NCI-H2227 (cell line): Measurements from ENCODE around the gene SNX10.

Experiments used
- DNase-seq: peaks from one replicate; lab custom pipeline; 2025; ENCODE audit not compliant: unreplicated experiment; lab: John Stamatoyannopoulos, UW

Gene SNX10

DNA sequence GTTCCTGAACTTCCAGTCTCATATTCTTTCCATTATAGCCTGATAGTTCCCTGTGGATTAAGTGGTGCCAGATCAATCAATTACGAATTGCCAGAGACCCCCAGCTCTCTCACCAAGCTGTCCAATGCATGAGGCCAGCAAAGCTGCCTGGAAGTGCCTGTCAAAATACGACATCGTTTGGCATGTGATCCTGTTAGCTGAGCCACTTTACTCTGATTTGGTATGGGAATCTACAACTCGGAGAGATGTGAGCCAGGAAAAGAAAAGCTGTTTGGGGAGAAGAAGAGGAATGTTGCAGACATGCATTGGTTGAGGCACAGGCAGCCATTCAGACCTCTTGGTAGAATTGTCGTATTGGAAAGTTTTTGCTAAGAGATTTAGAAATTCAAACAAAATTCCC lies 3.9 kb downstream of the SNX10 start:
- DNase-seq: no peak

DNA sequence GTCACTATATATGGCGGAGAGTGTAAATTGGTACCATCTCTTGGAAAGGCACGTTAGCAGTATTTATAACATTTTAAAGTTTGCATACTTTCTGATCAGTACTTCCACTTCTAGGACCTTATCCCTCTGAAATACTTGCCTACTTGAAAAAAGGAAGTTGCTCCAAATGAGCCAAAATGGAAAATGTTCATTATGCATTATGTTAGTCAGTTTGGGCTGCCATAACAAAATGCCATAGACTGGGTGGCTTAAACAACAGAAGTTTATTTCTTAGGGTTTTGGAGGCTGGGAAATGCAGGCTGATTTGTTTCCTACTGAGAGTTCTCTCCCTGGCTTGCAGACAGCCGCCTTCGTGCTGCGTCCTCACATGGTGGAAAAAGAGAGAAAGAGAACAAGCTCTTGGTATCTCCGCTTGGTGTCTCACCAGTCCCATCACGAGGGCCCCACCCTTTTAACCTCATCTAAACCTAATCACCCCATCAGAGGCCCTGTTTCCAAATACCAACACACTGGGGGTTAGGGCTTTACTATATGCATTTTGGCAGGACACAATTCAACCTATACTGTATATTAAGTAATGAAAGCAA lies 6.9 kb downstream of the SNX10 start:
- DNase-seq: no peak

DNA sequence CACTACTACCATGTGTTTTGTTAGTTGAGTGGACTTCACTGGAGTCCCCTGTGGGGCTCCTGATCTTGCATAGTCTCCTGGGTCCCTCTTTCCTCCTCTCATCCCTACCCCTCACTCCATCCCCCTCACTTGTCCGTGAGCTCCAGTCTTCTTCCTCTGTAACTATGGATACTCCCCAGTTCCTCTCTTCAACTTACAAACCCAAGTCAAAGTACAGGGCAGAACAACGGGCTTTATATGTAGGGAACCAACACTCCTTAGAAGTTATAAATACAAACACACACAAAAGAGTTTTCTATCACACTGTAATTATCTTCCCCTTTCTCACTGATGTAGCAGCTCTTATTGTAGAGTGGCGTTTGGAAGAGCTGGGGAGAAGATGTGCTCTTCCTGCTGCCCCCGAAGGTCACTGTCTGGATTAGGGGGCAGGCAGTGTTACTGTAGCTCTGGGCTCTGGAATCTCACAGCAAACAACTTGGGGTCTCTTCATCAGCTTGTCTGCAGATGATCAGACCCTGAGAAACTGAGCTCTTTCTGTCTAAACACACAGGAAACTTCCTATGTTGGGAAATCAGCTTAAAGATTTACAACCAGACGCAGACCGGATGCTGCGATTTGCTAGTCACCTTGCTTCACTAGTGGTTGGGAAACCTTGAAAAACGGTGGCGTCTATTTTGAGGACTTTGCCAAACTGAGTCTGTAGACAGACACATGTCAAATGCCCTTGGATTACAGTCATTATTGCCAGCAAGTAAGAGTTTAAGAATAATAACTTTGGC lies 13.6 kb downstream of the SNX10 start:
- DNase-seq: peak; percentile 15

DNA sequence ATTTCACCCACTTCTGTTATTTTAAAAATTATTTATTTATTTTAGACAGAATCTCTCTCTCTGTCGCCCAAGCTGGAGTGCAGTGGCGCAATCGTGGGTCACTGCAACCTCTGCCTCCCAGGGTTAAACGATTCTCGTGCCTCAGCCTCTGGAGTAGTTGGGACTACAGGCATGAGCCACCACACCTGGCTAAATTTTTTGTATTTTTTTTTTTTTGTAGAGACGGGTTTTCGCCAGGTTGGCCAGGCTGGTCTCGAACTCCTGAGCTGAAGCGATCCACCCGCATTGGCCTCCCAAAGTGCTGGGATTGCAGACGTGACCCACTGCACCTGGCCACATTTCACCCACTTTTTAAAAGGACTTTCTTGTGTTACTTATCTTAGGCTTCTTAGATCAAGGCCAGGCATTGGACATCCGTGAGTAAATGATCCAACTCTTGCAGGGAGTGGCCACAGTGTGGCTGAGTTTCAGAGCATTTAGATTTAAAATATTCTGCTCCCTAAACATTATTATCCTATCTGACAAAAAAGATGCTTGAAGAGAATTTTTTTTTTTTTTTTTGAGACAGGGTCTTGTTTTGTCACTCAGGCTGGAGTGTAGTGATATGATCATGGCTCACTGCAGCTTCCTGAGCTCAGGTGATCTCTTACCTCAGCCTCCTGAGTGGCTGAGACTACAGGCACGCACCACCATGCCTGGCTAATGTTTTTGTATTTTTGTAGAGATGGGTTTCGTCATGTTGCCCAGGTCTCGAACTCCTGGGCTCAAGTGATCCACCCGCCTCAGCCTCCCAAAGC lies 14.4 kb downstream of the SNX10 start:
- DNase-seq: no peak

DNA sequence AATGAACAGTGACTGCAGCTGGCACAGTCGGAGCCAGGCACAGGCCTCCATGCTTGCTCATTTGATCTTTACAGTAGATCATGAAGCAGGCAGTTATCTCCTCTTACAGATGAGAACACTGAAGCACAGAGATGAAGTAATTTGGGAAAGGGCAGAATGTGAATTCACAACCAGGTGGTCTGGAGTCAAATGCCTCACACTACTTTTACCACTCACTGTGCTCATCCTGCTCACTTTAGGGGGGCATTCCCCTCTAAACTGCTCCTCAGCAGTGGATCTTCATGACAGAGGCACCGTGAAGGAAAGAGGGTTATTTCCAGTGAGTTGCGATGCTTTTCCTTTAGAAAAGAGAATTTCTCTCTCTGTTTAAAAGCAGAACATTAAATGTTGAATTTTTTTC lies 15.1 kb downstream of the SNX10 start:
- no peak for DNase-seq

DNA sequence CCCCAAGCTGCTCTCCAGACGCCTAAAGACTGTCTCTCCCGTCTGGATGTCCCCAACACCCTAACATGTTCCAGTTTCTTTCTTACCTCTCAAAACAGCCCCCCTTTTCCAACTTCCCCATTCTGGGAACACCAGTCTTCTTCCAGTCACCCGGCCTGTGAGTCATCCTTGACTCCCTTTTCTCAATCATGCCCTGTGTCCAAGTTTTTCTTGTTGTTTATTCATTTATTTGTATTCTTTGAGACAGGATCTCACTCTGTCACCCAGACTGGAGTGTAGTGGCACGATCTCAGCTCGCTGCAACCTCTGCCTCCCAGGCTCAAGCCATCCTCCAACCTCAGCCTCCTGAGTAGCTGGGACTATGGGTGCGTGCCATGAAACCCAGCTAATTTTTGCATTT lies 15.6 kb downstream of the SNX10 start:
- no peak for DNase-seq

DNA sequence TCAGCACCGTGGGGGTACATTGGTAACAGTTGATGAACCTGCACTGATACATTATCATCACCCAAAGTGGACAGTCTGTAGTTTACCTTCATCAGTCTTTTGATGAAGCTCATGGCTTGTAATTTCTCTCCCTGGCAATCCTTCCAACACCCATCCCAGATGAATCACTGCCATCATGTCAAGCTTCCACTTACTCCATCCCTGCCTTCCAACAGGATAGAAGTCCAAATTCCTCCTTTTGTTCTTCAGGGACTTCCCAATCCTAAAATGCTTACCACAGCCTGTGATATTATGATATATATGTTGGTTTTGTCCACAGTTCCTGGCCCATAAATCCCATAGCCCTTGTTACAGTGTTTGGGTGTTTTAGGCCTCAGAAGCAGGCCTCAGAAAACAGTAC lies 16.1 kb downstream of the SNX10 start:
- DNase-seq: no peak

DNA sequence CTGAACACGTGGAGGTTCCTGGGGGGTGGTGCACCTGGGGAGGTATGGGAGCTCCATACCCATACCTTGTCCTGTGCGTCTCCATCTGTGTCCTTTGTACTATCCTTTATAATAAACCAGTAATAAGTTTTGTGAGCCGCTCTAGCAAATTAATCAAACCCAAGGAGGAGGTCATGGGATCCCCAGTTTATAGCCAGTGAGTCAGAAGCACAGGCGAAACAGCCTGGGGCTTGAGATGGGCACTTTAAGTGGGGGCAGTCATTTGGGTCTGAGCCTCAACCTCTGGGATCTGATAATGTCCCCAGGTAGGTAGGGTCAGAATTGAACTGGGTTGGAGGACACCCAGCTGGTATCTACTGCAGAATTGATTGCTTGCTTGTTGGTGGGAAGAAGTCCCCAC lies 16.9 kb downstream of the SNX10 start:
- DNase-seq: no peak

DNA sequence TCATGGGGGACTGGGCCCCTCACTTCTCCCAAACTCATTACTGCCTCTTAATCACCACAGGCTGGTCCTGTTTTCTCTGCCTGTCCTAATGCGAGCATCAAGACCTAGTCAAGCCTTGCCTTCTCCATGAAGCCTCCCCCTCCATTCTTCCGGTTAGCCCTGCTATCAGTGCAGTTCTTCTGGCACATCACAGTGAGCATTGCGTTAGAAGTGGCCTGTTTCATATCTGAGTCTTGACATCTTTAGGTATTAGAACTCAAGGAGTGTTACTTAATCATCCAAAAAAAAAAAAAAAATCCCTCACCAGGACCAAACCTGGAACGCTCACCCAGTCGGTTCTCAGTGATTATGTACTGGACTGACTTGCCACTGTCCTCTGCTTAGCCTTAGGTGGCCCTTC lies 17.4 kb downstream of the SNX10 start:
- DNase-seq: no peak

DNA sequence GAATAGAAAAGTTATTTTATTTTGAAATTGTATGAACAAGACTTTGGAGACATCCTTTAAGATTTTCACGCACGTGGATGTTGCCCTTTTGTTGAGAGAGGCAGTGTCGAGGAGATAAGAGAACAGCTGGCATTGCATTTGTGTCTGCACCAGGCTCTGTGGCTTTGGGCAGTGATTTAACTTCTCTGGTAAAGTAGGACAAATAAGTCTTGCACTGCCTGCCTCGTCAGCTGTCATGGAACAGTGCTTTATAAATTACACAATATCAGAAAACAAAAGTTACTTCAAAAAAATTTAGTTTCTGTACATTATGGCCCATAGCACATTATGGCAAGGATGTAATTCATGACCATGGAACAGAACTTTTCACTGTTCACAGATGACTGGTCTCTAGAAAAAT lies 20.1 kb downstream of the SNX10 start:
- DNase-seq: no peak

DNA sequence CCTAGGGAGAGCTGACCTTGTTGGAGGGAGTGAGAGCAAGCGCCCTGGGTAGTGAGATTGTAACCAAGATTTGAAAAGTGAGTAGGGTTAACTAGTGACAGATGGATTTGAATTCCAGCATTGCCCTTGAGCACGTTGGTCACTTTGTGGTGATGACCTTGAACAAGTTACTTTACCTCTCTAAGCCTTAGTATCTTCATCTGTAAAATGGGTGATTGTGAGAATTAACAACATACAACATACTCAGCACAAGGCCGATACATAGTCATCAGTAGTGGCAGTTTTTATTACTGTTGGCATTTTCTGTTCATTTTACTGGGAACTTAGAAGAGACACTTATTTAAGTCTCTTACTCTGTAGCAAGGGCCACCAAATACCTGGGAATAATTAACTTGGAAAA lies 25.5 kb downstream of the SNX10 start:
- DNase-seq: no peak

DNA sequence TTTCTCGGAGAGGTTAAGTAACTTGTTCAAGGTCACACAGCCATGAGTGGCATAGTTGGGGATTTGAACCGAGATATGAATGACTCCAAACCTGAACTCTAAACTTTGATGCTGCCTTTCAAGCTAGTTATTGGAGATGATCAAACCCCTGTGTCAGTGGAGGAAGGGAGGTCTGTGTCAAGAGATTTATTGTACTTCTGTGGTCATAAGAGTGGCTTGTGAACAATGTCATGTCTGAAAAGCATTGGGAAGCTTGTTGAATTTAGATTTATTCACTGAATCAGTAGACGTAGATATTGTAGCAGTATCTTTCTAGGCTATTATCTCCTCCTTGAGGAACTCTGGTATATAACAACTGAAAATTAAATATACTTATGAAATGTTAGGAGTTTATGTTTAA lies 27.3 kb downstream of the SNX10 start:
- DNase-seq: no peak

DNA sequence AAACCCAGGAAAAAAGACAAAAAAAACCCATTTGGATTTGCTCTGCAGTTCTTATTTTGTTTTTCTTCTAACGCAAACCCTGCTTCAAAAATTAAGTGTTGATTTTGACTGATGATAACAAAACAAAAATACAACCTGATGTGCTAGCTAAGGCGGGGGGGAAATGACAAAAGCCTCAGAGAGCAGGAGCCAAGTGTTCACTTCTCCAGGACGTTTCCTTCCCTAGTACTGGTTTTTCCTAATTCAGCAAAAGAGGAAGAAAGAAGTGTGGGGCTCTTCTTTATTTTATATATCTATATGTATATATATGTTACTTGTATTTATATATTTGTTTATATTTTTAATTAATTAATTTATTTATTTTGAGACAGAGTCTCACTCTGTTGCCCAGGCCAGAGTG lies 28.0 kb downstream of the SNX10 start:
- DNase-seq: no peak

DNA sequence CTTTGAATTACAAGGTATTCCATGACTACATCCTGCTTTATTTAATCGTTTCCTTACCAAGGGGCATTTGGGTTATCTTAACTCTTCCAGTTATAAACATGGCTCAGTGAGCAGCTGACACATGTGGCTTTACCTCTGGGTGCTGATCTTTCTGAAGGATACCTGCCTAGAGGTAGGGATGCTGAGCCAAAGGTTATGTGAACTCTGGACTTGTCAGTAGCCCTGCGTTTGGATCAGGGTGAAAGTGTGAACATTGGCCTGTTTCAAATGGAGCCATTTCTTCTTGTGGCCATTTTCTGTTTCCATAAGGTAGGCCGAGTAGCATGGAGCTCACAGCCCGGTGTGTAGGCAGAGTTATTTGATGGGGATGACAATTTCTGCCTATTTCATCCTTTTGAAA lies 29.2 kb downstream of the SNX10 start:
- no peak for DNase-seq

DNA sequence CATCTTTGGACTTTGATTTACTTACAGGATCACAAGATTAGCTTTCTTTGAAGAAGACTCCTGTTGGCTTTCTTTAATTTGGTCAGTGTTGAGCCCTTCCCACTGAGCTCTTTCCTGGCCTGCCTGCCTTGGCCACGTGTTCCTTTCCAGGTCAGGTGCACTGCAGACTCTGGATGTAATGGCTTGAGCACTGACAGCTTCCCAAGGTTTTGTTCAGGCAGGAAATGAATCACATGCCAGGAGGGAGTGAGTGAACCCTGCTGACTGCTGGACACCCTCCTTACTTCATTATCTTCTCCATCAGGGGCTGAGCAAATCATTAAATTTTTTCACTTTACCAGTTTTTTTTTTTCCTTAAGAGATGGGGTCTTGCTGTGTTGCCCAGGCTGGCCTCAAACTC lies 29.8 kb downstream of the SNX10 start:
- DNase-seq: no peak

DNA sequence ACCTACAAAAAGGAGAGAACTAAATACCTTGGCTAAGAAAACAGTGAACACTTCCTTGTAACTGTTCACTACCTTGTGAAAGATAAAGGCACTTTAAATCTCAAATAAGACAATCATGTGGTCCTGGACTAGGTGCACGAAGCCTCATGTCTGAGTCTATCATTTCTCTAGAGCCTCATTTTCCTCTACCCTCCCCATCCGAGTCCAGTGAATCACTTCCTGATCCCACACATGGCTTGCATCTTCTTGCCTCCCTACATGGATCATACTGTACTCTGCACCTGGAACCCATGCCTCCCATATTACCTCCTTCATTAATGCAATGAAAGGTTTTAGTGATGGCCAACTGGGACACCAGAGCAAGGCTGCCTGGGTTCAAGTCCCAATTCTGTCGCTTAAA lies 34.5 kb downstream of the SNX10 start:
- DNase-seq: no peak

DNA sequence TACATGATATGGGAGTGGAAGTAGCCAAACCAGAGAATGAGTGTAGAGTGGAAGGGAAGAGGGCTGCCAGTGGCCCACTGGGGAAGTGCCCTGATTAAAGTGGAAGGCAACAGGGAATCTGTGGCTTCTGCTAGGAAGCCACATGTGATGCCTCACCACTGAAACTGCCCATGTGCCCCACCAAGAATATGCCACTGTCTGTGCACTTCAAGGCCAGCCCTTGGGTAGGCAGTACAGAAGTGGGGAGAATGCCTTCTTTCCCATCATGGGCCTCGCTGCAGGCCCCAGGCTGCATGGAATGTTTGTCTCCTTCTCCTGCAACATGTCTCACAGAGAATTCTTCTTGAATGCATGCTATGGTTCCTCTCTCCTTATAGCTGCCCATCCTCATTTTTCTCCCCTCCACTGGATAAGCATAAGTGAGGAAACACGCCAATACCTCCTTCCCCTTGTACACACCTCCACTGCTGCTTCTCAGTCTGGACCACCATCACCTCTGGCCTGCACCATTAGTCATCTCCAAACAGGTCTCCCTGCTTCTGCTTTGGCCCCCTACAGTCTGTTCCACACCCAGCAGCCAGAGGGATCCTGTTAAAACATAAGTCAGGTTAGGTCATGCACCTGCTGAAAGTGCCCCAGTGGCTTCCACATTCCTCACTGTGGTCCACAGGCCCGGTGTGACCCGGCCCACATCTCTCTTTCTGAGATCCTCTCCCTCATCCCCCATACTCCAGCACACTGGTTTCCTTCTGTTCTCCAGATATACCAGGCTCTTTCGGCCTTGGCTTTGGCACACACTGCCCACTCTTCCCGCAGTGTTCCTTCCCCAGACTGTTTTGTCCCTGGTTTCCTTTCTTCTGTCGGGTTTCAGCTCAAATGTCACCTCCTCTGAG lies 37.1 kb downstream of the SNX10 start:
- DNase-seq: no peak

DNA sequence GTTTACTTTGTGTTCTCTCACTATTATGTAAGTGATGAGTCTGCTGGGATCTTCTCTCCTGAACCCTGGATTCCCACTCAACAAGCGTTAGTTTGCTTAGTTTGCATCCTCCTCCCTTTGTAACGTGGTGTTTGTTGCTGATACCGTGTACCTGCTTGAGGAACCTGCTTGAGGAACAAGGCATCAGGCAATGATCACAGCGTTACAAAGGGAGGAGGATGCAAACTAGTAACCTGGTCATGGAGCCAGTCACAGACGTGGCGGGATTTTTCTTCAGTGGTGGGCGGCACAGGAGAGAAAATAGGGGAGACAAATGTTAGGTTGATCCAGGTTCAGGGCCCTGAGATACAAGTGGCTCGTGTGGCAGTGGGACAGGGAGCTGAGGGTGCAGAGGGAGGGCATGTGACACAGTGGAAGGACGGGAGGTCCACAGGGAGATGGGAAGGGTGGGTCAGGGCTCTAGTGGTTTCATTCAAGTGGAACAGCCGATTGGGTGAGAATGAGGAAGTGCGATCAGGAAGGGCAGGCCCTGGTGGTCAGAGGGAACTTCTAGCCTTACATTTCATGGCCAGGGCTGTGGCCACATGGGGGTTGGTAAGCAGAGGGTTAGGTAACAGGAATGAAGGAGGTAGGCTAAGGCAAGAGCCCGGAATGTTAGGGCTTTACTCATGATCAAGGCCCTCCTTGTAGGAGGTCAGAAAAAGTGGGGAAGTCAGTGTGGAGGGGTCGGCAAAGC lies 38.0 kb downstream of the SNX10 start:
- DNase-seq: no peak

DNA sequence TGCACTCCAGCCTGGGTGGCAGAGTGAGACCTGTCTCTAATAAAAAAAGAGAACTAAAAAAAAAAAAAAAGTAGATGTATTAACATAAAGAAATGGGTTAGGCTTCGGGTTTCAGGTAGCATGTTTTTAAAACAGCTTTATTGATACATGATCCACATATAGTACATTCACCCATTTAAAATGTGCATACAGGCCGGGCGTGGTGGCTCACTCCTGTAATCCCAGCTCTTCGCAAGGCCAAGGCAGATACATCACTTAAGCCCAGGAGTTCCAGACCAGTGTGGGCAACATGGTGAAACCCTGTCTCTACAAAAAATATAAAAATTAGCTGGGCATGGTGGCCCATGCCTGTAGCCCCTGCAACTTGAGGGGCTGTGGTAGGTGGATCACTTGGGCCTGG lies 39.5 kb downstream of the SNX10 start:
- DNase-seq: no peak

DNA sequence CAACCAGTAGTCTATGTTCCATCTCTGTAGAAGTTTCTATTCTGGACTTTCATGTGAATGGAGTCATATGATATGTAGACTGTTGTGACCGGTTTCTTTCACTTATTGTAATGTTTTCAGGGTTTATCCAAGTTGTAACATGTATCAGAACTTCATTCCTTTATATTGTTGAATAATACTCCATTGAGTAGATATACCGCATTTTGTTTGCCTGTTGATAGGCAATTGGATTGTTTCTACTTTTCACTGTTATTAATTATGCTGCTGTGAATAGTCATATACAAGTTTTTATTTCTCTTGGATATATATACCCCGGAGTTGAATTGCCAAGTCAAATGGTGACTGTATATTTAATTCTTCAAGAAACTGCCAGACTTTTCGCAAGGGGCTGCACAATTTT lies 40.1 kb downstream of the SNX10 start:
- no peak for DNase-seq

DNA sequence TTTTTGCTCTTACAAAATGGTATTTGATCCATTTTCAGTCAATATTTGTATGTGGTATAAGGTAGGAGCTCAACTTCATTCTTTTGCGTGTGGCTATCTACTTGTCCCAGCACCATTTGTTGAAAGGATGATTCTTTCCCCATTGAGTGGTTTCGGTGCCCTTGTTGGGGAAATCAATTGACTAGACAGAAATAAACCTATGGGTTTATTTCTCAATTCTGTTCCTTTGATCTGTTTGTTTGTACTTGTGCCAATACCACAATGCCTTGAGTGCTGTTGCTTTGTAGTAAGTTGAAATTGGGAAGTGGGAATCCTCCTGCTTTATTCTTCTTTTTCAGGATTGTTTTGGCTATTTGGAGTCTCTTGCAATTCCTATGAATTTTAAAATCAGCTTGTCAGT lies 41.0 kb downstream of the SNX10 start:
- DNase-seq: no peak
